Body of pancreas (tissue), 4 donors: ENCODE measurements around the gene YWHAG. TPM values are rescaled to one million over a fixed set of nuclear protein-coding genes. Genes with fewer than 3 reads are reported as not detected.
"Not testable (repeated sequence)": the region's sequence is repeated elsewhere in the genome, so short reads cannot be mapped to it uniquely, and the experiment has no call there.

Experiments used
- ATAC-seq: fragments of 150-250 bp; one replicate; pipeline ENCODE4 v1.9.1; 2016
- DNase-seq, 4 donors: peaks; one replicate each; pipeline ENCODE4 v3.0.0-alpha.2; 2019
- H3K27ac ChIP-seq, 4 donors: fragments of 200-600 bp; sonication (generic); 1 replicate in 3 of 4; 2 replicates in 1 of 4; pipeline versions ENCODE4 v1.5.1 to v1.6.1; 2016 to 2019; ENCODE audit warnings: mild to moderate bottlenecking in 1 of 4, mixed read lengths in 1 of 4, moderate library complexity in 1 of 4
- H3K27me3 ChIP-seq, 2 donors: fragments of 200-600 bp; sonication (generic); one replicate each; pipeline ENCODE4 v1.6.0; 2016; ENCODE audit warnings: mild to moderate bottlenecking in 1 of 2
- H3K36me3 ChIP-seq, 2 donors: fragments of 200-600 bp; sonication (generic); replicated peaks in 1 of 2; 2 replicates each; pipeline ENCODE4 v1.5.1; 2016; ENCODE audit warnings: low read depth in 2 of 2; ENCODE audit not compliant: insufficient read depth in 1 of 2
- H3K4me1 ChIP-seq: fragments of 200-600 bp; sonication (generic); one replicate; pipeline ENCODE4 v1.6.0; 2016
- H3K4me3 ChIP-seq, 2 donors: fragments of 200-600 bp; sonication (generic); 1 replicate in 1 of 2; 2 replicates in 1 of 2; pipeline ENCODE4 v1.5.1; 2016 to 2019
- H3K9me3 ChIP-seq, 3 donors: fragments of 200-600 bp; sonication (generic); 1 replicate in 2 of 3; 2 replicates in 1 of 3; pipeline ENCODE4 v1.5.1; 2016
- CTCF ChIP-seq, 7 experiments: fragments of 450-650 bp in 4 of 7; fragments of 200-600 bp in 3 of 7; sonication (generic) in 3 of 7; IDR thresholded peaks; one replicate each; pipeline ENCODE4 v1.5.1; 2016 to 2019; ENCODE audit warnings: antibody characterized with exemption in 7 of 7
- POLR2A ChIP-seq, 3 donors: fragments of 450-650 bp; IDR thresholded peaks; one replicate each; pipeline ENCODE4 v1.6.1; 2016; ENCODE audit warnings: antibody characterized with exemption in 3 of 3, mild to moderate bottlenecking in 2 of 3
- WGBS, 2 donors: methylation state at CpG; one replicate each; pipeline ENCODE4 v1.1.5; 2017; 5-methylcytosine and 5-hydroxymethylcytosine counted together
- intact Hi-C: fragments of 100-400 bp; cut with DNase I; formaldehyde crosslinking; loops from one replicate; pipeline ENCODE4 v1.15.1; 2023
- total RNA-seq, 2 donors: library from RNA; depleted of rRNA; stranded (reverse); fragments of >200 nt; gene quantifications; one replicate each; pipeline ENCODE4 v1.1.0, GENCODE V29; 2016

Gene YWHAG
- total RNA-seq, 2 donors from 2014 or later = 24.1 to 60.0 TPM

GRCh38 chr7:76318488-76319353, 40.1 kb downstream of the YWHAG start:
- H3K4me1 ChIP-seq = peaks cover 40% of the 10 kb centered on the region
- peak overlapping the region; percentile 96 to 97 (median 96) for H3K27ac ChIP-seq
- 3% methylated on average over 25 of the region's 25 CpGs for WGBS, 2 donors
- no peaks in the 10 kb centered on the region for H3K36me3 ChIP-seq
- intact Hi-C loops = no loop called here
- DNase-seq = peak; percentile 88 to 93 (median 90)
- ATAC-seq = peak; percentile 69
- TF ChIP-seq CTCF (IDR thresholded peaks at IDR 0.05) (peak in 5 of 7 experiments; percentile 16 to 69 (median 63)), POLR2A (IDR thresholded peaks at IDR 0.05) (peak in 2 of 3 donors; percentile 56 to 74)
- H3K4me3 ChIP-seq = peak overlapping the region; percentile 7 to 57
- H3K27me3 ChIP-seq = no peaks in the 10 kb centered on the region
- H3K9me3 ChIP-seq = no peaks in the 10 kb centered on the region

GRCh38 chr7:76317782-76318487, 40.9 kb downstream of the YWHAG start:
- WGBS, 2 donors = 0% methylated on average over 10 to 43 of the region's 50 CpGs
- Histone ChIP-seq H3K4me1 (peaks cover 38% of the 10 kb centered on the region), H3K9me3 (no peaks in the 10 kb centered on the region), H3K36me3 (no peaks in the 10 kb centered on the region), H3K27ac (peak overlapping the region; percentile 96 to 97 (median 96)), H3K4me3 (peak overlapping the region; percentile 7 to 57), H3K27me3 (no peaks in the 10 kb centered on the region)
- ATAC-seq = peak; percentile 90
- TF ChIP-seq POLR2A (IDR thresholded peaks at IDR 0.05) = peak; percentile 78 to 88 (median 88)
- TF ChIP-seq CTCF (IDR thresholded peaks at IDR 0.05) = peak in 1 of 7 experiments; percentile 4
- peak; percentile 96 to 98 (median 98) for DNase-seq
- intact Hi-C loops = no loop called here

GRCh38 chr7:76316984-76317781, 41.6 kb downstream of the YWHAG start:
- H3K27ac ChIP-seq = peak overlapping the region; percentile 96 to 97 (median 96)
- no peak overlapping the region for H3K4me3 ChIP-seq
- peak; percentile 43 to 53 (median 47) for DNase-seq
- H3K27me3 ChIP-seq = no peaks in the 10 kb centered on the region
- no peaks in the 10 kb centered on the region for H3K36me3 ChIP-seq
- ATAC-seq = no peak
- WGBS, 2 donors = 30 to 31% methylated on average over 12 to 13 of the region's 14 CpGs
- no peaks in the 10 kb centered on the region for H3K9me3 ChIP-seq
- TF ChIP-seq POLR2A (IDR thresholded peaks at IDR 0.05) (no peak), CTCF (IDR thresholded peaks at IDR 0.05) (no peak)
- peaks cover 33% of the 10 kb centered on the region for H3K4me1 ChIP-seq
- intact Hi-C loops = no loop called here

- intact Hi-C loops = no loop called here
- DNase-seq (no peak), ATAC-seq (no peak)
- Histone ChIP-seq H3K27me3 (no peaks in the 10 kb centered on the region), H3K9me3 (no peaks in the 10 kb centered on the region), H3K4me1 (peaks cover 43% of the 10 kb centered on the region), H3K27ac (no peak overlapping the region), H3K4me3 (no peak overlapping the region), H3K36me3 (no peaks in the 10 kb centered on the region)
- no peak for TF ChIP-seq POLR2A (IDR thresholded peaks at IDR 0.05)
- TF ChIP-seq CTCF (IDR thresholded peaks at IDR 0.05) = no peak
- 59 to 74% methylated on average over 4 to 5 of the region's 5 CpGs for WGBS, 2 donors
Observed at GRCh38 chr7:76315364-76315763, 43.4 kb downstream of the YWHAG start.

- intact Hi-C loops = loop anchor here (5.0 kb wide), 1 partner anchor 132 kb away; no protein-coding TSS in a partner anchor
- H3K27me3 ChIP-seq, H3K36me3 ChIP-seq, H3K27ac ChIP-seq, H3K9me3 ChIP-seq, DNase-seq, H3K4me3 ChIP-seq, ATAC-seq: not testable (repeated sequence)
- WGBS, 2 donors = 48 to 56% methylated on average over 6 of the region's 6 CpGs
- peaks cover 44% of the 10 kb centered on the region for H3K4me1 ChIP-seq
Observed at GRCh38 chr7:76314740-76315139, 44.1 kb downstream of the YWHAG start.
